Measurements from ENCODE around the gene POFUT2. TPM values are rescaled to one million over a fixed set of nuclear protein-coding genes. Genes with fewer than 3 reads are reported as not detected.

POFUT2 gene
- total RNA-seq, 1 experiment from 2014 or later: 27.7 TPM

DNA sequence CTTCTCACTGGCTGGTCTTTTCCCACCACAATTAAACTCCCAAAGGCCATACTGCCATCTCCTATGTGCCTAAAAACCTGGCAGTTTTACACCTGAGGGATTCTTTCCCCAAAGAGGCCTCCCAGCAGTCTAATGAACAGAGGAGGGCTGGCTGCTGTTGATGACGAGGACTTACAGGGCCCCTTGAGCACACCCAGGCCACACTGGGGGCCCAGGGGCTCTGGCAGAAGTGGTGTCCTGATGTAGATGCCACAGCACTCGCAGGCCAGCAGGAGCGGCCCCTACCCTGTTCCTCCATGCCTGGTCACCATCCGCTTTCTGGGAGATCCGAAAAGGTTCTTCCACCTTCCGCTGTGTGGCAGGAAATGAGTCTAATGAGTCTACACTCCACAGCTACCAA, 24.2 kb downstream of the POFUT2 start:
- DNase-seq (ENCODE audit: low spot score): no peak

DNA sequence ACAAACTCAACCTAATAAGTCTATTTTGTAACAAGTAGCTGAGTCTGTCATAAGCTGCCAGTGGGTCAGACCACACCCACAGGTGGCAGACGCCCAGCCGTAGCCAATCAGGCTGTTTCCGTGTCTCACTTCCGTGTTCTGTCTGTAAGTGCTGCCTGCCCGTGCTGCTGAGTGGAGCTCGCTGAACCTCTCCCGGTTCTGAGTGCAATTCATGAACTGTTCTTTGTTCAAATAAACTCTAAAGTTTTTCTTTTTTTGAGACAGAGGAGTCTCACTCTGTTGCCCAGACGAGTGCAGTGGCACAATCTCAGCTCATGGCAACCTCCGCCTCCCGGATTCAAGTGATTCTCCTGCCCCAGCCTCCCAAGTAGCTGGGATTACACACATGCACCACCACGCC, 25.1 kb downstream of the POFUT2 start:
- no peak for DNase-seq (ENCODE audit: low spot score)

DNA sequence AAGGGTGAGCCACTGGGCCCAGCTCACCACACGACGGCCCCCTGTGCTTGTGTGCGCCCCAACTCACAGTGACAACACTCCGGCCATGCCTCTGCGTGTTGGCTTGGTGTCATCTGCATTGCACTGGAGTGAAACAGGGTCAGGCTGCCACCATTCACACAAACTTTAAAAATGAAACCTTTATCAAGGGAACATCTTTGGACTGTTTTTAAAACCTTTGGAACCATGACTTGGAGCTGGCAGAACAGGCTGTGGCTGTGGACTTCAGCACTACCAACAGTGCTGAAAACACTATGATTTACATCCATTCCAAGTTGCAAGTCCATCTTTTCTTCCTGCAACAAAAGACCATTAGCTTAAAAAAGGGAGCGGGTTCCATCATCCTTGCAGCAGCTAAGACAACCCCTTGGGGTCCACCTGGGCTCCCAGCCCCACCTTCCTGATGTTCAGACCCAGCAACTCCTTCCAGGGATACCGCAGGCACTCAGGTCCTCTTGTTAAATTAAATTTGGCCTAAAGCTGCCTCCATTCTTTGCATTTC, 25.6 kb downstream of the POFUT2 start:
- DNase-seq (ENCODE audit: low spot score): no peak

DNA sequence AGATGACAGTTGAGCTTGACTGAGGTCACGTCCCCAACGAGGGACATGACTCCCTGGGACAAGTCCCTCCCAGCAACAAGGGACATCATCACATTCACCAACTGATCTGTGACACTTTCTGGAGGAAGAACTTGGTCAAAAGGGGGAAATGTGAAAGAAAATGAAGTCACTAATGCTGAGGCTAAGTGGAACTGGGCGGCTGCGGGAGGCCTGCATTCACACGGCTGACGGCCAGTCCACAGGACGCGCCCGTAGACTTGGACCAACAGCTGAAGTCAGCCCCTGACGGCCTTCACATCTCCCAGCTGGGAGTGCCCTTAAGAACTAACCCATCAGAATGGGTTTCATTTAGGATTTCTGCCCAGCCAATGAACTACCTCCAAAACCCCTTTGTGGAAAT, 26.6 kb downstream of the POFUT2 start:
- DNase-seq (ENCODE audit: low spot score): no peak

DNA sequence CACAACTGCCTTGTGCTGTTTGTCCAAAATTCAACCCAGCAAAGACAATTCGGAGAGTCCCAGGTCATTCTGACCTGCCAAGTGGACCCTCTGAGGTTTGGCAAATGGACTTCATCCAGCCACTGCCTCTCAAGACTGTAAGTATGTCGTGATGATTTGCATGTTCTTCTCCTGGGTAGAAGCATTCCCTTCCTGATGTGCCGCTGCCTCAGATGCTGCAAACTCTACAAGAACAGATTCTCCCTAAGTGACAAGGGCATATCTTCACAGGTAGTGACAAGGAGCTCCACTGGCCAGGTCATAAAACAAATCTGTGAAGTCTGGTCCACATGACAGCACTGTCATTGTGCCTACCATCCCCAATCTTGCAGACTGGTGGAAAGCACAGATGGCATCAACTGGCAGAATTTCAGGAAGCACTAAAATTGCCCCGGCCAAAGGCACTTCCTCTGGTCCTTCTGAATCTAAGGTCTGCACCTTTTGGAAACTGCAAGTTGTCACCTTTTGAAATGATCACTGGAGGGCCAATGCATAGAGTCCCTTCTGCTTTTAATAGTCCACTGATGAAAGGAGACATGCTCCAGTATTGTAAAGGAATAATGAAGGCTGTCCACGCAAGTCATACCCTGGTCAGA, 27.4 kb downstream of the POFUT2 start:
- no peak for DNase-seq (ENCODE audit: low spot score)

DNA sequence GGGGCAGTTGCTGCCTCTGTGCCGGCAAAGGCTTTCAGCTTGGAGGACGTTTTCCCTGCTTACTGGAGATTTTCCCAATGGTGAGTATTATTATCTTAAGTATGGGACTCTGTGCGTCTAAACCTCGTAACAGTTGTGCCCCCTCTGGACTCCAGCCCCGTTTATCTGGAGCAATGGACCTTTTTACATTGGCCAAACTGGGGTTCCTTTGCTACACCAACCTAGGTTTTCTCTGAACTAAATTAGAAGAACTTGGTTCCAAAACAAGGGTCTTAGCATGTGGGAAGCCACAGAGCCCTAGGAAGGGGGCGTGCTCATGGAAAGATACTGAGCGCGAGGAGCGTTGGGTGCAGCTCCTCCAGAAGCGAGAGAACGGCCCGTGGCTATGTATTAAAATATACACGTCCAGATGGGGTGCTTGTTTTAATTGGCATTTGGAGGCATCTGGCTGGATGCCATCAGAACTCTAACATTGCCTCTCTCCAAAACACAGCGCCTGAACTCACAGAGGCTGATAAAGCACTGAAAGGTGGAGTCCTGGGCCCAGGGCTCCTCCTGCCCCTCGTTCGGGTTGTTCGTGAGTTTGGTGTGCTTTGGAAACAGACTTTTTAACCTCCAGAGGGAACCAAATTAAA, 28.4 kb downstream of the POFUT2 start:
- no peak for DNase-seq (ENCODE audit: low spot score)

DNA sequence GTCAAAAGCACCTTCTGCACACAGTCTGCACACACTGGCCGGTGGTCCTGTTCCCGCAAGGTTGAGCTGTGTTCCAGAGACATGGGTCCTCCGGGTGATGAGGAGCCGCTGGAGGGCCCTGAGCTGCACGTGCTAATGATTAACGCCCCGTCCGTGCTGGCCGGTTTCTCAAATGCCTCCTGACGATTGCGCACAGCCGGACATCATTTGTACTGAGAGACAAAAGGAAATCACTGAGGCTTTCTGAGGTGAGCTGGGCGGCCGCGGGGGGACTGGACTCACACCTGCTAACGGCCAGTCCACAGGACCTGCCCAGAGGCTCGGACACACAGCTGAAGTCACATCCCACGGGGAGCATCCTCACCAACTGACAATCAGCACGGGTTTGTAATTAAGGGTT, 29.2 kb downstream of the POFUT2 start:
- no peak for DNase-seq (ENCODE audit: low spot score)

DNA sequence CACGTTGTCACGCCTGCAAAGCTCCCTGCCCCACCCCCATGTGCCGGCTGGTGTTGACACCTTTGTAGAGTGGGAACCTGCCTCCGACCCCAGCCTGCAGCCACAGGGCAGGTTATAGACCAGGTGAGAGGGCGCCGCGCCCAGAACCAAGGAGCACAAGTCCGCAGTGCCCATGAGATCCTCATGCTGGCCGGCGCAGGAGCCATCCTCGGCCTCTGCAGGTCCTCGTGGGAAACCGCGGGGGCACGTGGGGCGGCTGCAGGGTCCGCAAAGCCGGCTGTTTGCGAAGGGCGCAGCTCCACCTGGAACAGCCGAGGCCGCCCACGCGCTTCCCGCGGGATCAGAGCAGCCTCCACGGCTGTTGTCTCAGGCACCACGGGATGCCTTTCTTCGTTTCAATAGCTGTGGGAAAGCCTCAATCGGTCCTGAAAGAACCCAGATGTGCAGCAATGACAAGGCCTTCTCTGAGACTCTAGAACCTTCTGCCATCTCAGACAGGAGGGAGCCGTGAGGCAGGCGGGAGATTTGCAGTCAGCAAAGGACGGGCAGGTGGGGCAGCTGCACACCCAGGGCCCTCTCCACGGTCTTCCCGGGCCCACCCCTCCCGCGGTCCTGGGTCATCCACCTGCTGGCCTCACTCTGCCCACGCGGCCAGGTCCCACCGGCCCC, 29.9 kb downstream of the POFUT2 start:
- no peak for DNase-seq (ENCODE audit: low spot score)

DNA sequence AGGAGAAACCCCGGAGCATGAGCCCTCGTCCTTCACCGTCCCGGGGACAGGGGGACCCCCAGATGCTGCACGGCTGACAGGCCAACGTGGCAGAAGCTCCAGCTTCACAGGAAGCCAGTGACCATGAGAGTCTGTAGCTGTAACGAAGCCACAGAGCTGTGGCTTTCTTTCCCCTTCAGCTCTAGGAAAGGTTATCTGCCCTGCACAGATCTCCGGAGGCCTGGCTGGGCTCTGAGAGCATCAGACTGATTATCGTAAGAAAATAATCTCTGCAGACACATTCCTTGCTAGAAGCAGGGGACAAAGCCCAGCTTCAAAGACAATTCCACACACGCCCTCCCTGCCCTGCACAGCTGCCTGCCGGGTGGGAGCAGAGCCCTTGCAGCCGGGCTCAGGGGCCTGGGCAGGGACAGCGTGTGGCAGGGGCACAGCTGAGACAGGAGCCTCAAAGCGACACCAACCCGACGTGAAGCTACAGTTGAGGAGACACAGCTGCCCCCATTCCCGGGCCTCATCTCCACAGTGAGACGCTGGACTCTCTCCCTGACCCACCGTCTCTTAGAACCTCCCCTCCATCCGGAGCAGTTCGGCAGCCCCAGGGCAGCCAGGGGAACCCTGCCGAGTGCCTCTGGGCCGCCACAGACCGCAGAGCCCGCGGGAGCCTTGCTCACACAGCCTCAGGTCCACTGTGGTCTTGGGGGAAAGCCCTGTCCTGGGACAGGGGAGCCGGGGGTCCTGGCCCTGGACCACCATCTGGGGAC, 30.6 kb downstream of the POFUT2 start:
- DNase-seq (ENCODE audit: low spot score): no peak

DNA sequence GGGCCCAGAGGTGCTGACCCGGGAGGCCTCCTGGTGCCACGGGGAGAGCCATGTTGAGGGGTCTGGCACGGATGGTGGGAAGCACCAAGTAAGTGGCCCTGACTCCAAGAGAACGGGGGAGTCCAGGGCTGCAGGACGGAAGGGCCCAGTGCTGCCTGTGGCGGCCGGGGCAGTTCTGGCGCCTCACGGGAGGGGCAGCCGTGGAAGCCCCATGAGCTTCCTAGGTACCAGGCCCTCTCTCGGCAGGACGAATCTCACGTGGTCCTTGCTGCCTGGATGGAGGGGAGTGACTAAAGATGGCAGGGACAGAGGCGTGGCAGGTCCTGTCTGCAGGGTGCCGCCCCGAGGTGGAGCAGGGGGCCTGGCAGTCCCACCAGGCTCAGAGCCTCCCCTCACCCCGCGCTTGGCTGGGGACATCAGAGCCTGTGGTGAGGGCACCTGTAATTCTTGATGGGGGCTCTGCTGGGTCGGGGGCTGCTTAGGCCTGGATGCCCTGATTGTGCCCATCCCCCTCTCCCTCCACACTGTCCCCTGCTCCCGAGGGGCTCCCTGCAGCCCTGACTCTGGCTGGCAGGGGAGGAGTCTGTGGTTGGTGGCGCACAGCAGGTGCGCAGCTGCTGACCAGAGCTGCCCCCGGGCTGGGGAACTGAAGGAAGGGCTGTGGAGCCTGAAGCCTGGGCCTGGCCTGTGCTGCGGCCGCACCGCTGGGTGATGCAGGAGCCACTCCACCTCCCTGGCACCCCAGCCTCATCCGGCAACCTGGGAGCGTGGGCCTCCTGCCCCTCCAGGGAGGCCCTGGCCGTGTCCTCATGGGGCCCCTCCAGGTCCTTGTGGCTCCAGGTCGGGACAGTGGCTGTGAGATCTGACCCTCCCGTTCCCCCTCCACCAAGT, 31.4 kb downstream of the POFUT2 start:
- DNase-seq (ENCODE audit: low spot score): no peak

DNA sequence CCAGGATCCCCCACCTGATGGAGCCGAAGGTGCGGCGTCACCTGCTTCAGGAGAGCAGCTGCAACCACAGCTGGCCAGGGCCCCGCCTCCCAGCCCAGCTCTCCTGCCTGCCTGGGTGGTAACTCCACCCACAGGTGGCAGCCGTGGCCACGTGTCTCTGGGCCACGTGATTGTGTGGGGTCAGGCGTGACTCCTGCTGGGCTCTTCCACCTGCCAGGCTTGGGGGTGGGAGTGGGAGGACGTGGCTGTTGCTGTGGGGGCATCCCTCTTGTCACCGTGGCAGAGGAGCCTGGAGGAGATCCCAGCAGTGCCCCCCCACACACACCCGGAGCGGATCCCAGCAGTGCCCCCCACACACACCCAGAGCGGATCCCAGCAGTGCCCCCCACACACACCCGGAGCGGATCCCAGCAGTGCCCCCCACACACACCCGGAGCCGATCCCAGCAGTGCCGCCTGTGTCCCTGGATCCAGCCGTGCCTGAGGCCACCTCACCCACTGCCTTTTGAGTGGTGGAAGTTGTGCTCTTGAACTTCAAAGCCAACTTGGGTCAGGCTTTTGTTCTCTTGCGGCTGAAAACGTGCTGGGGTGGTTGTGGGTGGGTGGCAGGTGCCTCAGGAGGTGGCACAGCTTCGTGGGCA, 32.2 kb downstream of the POFUT2 start:
- no peak for DNase-seq (ENCODE audit: low spot score)

DNA sequence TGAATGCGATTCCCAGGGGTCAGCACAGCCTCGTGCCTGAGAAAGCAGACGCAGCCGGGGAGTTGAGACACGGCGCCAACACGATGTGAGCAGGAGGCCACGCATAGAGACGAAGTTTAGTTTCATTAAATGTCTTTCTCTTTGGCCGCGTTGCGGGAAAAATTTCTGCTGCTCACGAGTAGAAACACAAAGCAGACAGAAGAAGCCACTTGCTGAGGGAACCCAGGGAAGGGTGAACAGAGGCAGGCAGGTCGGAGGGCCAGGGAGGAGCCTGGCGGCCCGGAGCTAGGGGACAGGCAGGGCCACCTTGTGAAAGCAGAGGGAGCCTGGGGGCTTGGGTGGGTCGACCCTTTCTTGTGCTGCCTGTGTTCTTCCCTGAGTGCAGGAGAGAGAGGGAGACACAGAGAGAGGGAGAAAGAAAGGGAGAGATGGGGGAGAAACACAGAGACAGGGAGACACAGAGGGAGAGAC, 33.2 kb downstream of the POFUT2 start:
- DNase-seq (ENCODE audit: low spot score): no peak

DNA sequence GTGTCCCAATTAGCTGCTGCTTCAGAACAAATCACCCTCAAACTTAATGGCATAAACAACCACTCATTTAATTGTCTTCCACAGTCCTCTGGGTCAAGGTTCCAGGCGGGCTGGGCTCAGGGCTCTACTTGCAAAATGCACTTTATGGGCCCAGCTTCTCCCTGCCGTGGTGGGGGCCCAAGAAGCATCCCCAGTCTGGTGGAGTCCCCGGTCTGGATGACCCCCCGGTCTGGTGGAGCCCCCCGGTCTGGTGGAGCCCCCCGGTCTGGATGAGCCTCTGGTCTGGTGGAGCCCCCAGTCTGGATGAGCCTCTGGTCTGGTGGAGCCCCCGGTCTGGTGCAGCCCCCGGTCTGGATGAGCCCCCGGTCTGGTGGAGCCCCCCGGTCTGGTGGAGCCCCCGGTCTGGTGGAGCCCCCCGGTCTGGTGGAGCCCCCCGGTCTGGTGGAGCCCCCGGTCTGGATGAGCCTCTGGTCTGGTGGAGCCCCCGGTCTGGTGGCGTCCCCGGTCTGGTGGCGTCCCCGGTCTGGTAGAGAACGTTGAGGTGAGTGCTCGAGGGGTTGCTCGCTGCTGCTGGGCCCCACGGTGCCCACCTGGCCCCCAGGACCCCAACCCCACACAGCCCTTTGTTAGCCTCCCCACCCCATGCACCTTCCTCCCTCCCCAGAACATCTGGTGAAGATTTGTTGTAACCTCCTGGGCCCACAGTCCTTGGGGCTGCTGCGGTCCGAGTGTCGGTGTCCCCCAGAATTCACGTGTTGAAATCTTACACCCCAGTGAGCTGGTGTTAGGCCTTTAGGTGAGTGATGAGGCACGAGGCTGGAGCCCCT, 33.8 kb downstream of the POFUT2 start:
- no peak for DNase-seq (ENCODE audit: low spot score)

DNA sequence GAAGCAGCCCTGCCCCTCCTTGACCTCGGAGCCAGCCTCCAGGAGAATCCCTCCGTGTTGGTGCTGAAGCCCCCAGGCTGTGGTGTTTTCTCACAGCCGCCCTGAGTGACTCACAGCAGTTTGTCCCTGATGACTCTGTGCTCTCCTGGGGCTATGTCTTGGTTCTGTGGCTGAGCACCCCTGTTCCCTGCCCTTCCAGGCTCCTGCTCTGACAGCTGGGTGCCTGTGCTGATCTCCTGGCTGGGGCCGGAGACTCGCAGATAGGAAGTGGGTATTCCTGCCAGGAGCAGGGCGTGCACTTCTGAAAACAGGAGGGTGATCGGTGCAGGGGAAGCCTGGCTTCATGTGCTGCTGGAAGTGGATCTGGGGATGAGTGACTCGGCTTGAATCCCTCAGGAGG, 34.5 kb downstream of the POFUT2 start:
- no peak for DNase-seq (ENCODE audit: low spot score)

DNA sequence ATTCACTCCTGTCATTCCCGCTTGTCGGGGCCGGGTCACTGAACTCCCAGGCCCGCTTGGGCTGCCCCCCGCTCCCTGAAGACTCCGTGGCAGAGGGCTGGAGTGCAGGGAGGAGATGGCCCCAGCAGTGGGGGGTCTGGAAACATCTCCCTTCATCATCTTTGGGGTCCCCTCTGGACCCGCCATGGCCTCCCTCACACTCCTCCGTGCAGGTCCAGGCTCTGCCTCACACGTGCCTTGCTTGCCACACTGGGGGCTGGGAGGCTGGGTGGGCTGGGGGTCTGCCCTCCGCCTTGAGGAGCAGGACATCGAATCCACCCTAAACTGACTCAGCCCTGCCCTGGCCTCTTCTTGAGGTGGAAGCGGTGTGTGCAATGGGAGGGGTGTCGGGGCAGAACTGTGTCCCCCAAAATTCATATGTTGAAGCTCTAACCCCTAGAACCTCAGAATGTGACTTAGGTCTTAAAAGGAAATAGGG, 35.2 kb downstream of the POFUT2 start:
- no peak for DNase-seq (ENCODE audit: low spot score)

DNA sequence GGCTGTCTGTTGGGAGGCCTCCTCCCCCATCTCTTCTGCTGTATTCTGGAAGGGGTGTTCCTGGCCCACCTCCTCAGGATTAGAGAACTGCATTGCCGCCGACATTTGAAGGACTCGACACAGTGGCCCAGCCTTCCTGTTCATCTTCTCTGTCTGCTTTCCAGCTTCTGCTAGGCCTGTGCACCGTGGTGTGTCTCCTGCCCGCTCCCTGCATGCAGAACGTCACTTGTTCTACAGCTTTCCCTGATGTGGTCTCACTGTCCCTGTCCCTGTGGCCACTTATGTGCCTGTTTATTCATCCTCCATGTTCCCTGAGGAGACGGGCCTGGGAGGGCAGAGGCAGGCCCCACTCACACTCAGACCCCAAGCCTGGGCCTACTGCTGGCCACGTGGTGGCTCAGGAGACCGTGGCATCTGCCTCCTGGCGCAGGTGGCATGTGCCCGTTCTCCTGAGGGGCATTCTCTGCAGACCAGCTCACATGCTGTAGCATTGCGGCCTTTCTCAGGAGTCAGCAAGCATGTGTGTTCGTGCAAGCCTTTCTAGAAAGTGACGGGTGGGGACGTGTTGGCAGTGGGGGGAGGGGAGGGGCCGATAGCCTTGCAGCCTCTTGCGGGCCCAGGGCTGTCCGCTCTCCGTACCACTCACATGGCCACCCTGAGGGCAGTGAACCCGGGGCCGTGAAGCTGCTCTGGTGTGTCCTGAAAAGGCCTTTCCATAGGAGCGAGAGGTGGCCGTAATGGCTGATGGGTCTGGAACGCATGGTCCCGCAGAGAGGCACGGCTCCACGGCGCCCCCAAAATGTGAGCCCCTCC, 35.9 kb downstream of the POFUT2 start:
- no peak for DNase-seq (ENCODE audit: low spot score)

DNA sequence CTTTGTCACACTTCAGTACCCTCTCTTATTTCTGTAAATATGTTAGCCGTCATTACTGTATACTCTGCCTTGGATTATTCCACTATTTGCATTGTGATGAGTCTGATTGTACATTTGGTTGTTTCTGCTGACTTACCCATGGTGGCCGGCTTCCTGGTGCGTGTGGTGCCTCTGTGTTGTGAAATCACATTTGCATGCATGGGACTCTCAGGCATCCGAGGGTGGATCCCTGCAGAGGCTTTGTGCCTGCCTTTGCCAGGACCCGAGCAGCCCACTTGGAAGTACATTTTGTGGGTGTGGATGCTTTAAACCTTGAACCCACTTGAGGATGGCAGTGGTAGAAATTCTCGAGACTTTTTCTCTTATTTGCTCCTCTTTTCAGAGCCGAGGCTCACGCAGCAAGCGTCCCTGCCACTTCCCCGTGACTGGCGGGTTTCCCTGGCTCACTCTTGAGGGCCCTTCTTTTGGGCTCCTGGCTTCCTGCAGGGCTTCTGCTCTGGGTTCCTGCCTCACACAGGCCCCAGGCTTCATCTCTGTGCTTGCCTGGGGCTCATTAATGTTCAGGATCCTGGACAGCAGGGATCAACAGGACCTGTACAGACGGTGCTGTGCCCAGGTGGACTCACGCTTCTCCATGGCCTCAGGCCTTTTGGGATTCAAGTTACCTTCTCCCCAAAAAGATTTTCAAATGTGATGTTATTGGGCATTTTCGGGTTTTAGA, 36.6 kb downstream of the POFUT2 start:
- no peak for DNase-seq (ENCODE audit: low spot score)

DNA sequence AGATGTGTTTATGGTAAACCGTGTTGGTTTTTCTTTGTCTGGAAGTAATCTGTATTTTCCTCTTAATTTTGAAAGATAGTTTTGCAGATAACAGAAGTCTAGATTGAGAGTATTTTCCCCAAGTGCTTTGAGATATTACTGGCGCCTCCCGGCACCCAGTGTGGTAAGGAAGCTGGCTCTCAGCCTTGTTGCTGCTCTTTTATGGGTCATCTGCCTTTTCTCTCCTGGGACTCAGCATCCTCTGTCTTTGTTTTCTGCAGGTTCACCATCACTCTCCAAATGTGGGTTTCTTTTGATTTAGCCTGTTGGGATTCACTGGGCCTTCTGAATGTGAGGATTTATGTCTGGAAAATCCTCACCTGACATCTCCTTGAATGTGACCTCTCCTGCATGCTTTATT, 37.4 kb downstream of the POFUT2 start:
- DNase-seq (ENCODE audit: low spot score): no peak
